ENCODE data around the gene IGFN1.

Gene IGFN1

GRCh38 chr1:201259476-201260235 is 69.0 kb downstream of the IGFN1 start:
- peak overlapping the region; percentile 17; the same call in 1 of the 2 replicates for H3K4me2 ChIP-seq
- peaks cover 7% of the 10 kb centered on the region for H3K4me1 ChIP-seq
- no peak overlapping the region for H3K9ac ChIP-seq
- no peaks in the 10 kb centered on the region for H3K36me3 ChIP-seq
- peaks cover 7% of the 10 kb centered on the region for H3K27me3 ChIP-seq
- no peak overlapping the region for H3K4me3 ChIP-seq
- H3K27ac ChIP-seq = no peak overlapping the region
- H3K9me3 ChIP-seq = no peaks in the 10 kb centered on the region
- no peaks in the 10 kb centered on the region for H4K20me1 ChIP-seq
- TF ChIP-seq Cebpa-rat (IDR thresholded peaks at IDR 0.05) = no peak

- peaks cover 7% of the 10 kb centered on the region for H3K27me3 ChIP-seq
- H3K27ac ChIP-seq = no peak overlapping the region
- H3K4me2 ChIP-seq = peak overlapping the region; percentile 17; the same call in 1 of the 2 replicates
- H4K20me1 ChIP-seq = no peaks in the 10 kb centered on the region
- no peaks in the 10 kb centered on the region for H3K9me3 ChIP-seq
- TF ChIP-seq Cebpa-rat (IDR thresholded peaks at IDR 0.05) = no peak
- H3K36me3 ChIP-seq = no peaks in the 10 kb centered on the region
- peaks cover 1% of the 10 kb centered on the region for H3K4me1 ChIP-seq
- no peak overlapping the region for H3K9ac ChIP-seq
- H3K4me3 ChIP-seq = no peak overlapping the region
Measured at GRCh38 chr1:201260236-201260590, 69.6 kb downstream of the IGFN1 start.

DNA sequence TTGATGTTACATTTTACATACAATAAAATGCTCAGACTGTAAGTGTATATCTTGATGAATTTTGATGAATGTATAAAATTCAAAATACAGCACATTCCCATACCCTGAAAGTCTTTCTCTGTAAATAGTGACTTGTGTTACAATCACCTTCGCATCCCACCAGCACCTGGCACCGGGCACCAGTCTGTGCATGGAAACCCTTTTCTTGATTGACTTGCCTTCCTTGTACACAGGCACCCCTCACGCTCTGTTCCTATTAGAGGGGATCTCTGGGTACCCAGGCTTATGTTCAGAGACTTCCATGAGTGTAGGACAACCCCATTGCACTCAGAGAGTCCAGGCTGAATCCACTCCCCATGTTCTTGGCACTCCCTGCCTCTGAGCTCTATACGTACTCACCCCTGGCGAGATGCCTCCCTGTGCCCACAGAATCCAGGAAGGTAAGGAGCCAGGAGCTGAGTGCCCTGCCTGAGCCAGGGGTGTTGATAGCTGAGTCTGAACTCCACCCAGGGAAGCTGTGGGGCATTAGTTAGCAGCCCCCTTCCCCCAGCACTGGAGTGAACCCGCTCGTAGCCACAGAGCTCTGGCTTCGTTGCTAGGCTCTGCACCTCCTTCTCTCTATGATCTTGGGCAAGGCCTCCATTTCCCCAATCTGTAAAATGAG is 70.2 kb downstream of the IGFN1 start:
- Histone ChIP-seq H3K4me3 (no peak overlapping the region), H3K9ac (no peak overlapping the region), H3K27me3 (peaks cover 7% of the 10 kb centered on the region), H4K20me1 (no peaks in the 10 kb centered on the region), H3K4me1 (no peaks in the 10 kb centered on the region), H3K27ac (no peak overlapping the region), H3K9me3 (no peaks in the 10 kb centered on the region), H3K4me2 (no peak overlapping the region), H3K36me3 (no peaks in the 10 kb centered on the region)
- TF ChIP-seq Cebpa-rat (IDR thresholded peaks at IDR 0.05) = no peak

DNA sequence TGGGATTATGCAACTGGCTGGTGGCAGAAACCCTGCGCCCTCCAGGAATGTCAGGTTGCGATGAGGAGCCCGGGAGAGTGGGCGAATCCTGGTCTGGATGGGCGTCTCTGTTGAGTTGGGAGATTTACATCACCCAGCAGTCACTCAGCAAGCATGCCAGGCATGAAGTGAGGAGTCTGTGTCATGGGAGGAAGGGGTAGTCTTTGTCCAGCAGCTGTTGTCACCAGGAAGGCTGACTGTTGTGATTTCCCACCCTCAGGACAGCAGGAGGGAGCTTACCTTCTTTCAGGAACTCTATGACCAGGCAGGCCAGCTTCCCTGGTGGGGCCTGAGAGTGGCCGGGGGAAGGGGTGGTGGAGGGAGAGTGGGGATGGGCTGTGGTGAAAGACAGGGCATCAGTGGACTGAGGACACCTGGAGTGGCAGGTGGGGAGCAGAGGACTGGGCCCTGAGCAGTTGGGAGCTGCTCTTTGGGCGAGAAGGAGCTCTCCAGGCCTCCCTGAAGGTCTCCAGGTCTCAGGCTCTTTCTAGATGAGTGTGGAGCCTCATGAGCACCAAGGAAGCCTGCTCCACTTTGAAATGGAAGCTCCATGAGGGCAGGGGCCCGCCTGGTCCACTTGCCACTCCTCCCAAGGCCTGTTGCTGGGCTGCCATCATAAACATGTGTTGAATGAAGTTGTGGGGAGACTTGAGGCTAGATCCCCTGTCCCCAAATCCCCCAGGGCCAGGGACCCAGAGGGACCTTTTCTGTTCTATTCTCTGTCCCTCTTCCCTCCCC is 71.3 kb downstream of the IGFN1 start:
- H3K4me2 ChIP-seq = no peak overlapping the region
- peaks cover 7% of the 10 kb centered on the region for H3K27me3 ChIP-seq
- H3K4me3 ChIP-seq = no peak overlapping the region
- no peak overlapping the region for H3K9ac ChIP-seq
- H3K36me3 ChIP-seq = no peaks in the 10 kb centered on the region
- H3K9me3 ChIP-seq = no peaks in the 10 kb centered on the region
- no peak overlapping the region for H3K27ac ChIP-seq
- no peaks in the 10 kb centered on the region for H4K20me1 ChIP-seq
- H3K4me1 ChIP-seq = peaks cover 7% of the 10 kb centered on the region; the same call in 1 of the 2 replicates
- TF ChIP-seq Cebpa-rat (IDR thresholded peaks at IDR 0.05) = no peak

DNA sequence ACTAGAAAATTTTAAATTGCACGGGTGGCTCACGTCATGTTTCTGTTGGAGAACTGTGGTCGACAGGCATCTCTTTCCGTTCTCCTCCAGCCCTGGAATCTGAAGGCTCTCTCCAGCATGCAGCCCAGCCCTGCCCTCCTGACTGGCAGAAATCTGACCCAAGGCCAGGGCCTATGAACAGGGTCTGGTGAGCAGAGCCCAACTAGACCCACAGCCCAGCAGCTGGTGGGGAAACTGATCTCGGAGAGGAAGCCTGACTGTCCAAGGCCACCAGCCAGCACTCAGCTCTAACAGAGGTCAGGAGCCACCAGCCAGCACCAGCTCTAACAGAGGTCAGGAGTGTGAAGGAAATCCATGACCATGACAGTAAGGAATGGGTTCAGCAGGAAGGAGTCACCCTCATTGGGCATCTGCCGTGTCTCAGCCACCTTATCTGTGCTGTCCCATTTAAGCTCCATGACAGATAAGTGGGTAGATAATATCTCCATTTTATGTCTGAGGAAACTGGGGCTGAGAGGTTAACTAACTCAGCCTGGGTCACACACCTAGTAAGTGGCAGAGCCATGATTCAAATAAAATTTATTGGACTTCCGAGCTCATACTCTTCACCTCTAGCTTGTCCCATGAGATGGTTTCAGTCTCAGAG is 72.5 kb downstream of the IGFN1 start:
- Histone ChIP-seq H3K9me3 (no peaks in the 10 kb centered on the region), H3K4me3 (no peak overlapping the region), H3K27me3 (peaks cover 7% of the 10 kb centered on the region), H3K4me2 (no peak overlapping the region), H3K36me3 (no peaks in the 10 kb centered on the region), H4K20me1 (no peaks in the 10 kb centered on the region), H3K9ac (no peak overlapping the region), H3K4me1 (peaks cover 8% of the 10 kb centered on the region; the same call in 1 of the 2 replicates), H3K27ac (no peak overlapping the region)
- TF ChIP-seq Cebpa-rat (IDR thresholded peaks at IDR 0.05) = no peak

DNA sequence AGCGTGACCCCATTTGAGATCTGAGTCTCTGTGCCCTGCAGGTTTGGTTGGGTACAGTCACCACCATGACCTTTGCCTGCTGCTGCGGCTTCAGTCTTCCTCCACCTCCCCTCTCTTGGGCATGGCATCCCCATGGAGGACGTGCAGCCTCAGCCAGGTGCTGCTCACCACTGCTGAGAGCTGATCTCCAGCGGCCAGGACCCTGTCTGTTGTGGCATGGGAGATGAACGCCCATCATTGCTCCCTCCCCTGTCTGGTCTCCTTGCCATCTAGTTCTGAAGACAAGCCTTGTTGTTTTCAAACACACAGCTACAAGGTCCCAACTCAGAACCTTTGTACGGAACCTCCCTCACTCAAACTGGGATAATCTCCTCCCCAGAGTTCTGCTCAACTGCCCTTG is 73.4 kb downstream of the IGFN1 start:
- Histone ChIP-seq H3K4me1 (peaks cover 8% of the 10 kb centered on the region; the same call in 1 of the 2 replicates), H3K9ac (no peak overlapping the region), H3K4me2 (no peak overlapping the region), H3K27ac (no peak overlapping the region), H4K20me1 (no peaks in the 10 kb centered on the region), H3K4me3 (no peak overlapping the region), H3K36me3 (no peaks in the 10 kb centered on the region), H3K9me3 (no peaks in the 10 kb centered on the region), H3K27me3 (peaks cover 7% of the 10 kb centered on the region)
- TF ChIP-seq Cebpa-rat (IDR thresholded peaks at IDR 0.05) = no peak

DNA sequence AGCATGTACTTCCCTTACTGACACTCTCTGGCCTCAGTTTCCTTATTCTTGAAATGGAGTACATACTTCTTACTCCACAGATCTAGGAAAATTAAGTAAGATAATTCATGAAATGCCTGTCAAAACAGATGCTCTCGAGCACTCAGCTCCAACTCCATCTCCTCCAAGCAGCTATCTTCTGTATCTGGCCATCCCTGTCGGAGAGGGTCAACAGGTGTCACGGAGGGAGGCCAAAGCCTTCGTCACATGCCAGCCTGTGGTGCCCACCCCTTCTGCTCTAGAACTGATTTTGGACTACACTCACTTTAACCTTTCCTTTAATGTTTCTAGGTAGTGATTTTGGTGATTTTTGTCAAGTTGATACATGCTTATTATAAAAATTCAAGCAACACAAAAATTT is 73.9 kb downstream of the IGFN1 start:
- H3K4me1 ChIP-seq = peaks cover 8% of the 10 kb centered on the region; the same call in 1 of the 2 replicates
- H3K9me3 ChIP-seq = no peaks in the 10 kb centered on the region
- H3K4me2 ChIP-seq = no peak overlapping the region
- H3K4me3 ChIP-seq = no peak overlapping the region
- peaks cover 6% of the 10 kb centered on the region for H3K27me3 ChIP-seq
- no peaks in the 10 kb centered on the region for H4K20me1 ChIP-seq
- H3K9ac ChIP-seq = no peak overlapping the region
- no peak overlapping the region for H3K27ac ChIP-seq
- no peaks in the 10 kb centered on the region for H3K36me3 ChIP-seq
- no peak for TF ChIP-seq Cebpa-rat (IDR thresholded peaks at IDR 0.05)

DNA sequence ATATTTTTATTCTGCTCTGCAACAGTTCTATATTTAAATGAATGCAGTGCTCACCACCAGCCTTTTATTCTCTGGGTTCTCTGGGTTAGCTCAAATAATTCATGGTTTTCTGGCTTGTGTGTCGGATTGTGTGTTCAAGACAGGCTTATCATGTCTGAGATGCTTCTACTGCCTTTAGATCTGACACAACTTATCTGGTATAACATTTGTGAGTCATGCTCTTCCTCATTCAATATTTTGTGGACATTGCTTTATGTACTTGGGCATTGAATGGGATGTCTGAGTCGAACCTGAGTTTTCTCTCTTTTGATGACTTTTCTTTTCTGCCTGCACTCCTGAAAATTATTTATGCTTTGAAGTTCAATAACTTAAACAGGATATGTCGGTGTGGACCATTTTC is 75.1 kb downstream of the IGFN1 start:
- H3K27me3 ChIP-seq = no peaks in the 10 kb centered on the region
- H4K20me1 ChIP-seq = no peaks in the 10 kb centered on the region
- H3K4me1 ChIP-seq = peaks cover 8% of the 10 kb centered on the region; the same call in 1 of the 2 replicates
- H3K36me3 ChIP-seq = no peaks in the 10 kb centered on the region
- no peak overlapping the region for H3K9ac ChIP-seq
- H3K9me3 ChIP-seq = no peaks in the 10 kb centered on the region
- H3K4me3 ChIP-seq = no peak overlapping the region
- H3K4me2 ChIP-seq = no peak overlapping the region
- H3K27ac ChIP-seq = no peak overlapping the region
- TF ChIP-seq Cebpa-rat (IDR thresholded peaks at IDR 0.05) = no peak

GRCh38 chr1:201266276-201266675 is 75.7 kb downstream of the IGFN1 start:
- no peaks in the 10 kb centered on the region for H3K27me3 ChIP-seq
- H3K27ac ChIP-seq = no peak overlapping the region
- H3K36me3 ChIP-seq = no peaks in the 10 kb centered on the region
- H3K9me3 ChIP-seq = no peaks in the 10 kb centered on the region
- H3K9ac ChIP-seq = no peak overlapping the region
- H3K4me3 ChIP-seq = no peak overlapping the region
- no peaks in the 10 kb centered on the region for H4K20me1 ChIP-seq
- H3K4me1 ChIP-seq = peaks cover 8% of the 10 kb centered on the region; the same call in 1 of the 2 replicates
- 0 out of 2 replicates have a peak overlapping the region, but pooled peaks have one; percentile 9 for H3K4me2 ChIP-seq
- TF ChIP-seq Cebpa-rat (IDR thresholded peaks at IDR 0.05) = no peak

All from BLaER1 (cell line).